Naive thymus-derived CD8-positive, alpha-beta T cell (primary cell): ENCODE data around the gene ECHS1. TPM values are rescaled to one million over a fixed set of nuclear protein-coding genes. Genes with fewer than 3 reads are reported as not detected.
"Not testable (repeated sequence)": the region's sequence is repeated elsewhere in the genome, so short reads cannot be mapped to it uniquely, and the experiment has no call there.

ENCODE experiments used
- ATAC-seq, 2 donors: fragments of 150-1000 bp; cut with Tn5 transposase in 1 of 2; sonication (Bioruptor Pico), chemical (Tn5 transposase) in 1 of 2; 1 replicate in 1 of 2; 2 replicates in 1 of 2; pipeline ENCODE4 v1.10.0; 2021; ENCODE audit warnings: mild to moderate bottlenecking in 2 of 2, moderate library complexity in 2 of 2
- POLR2A ChIA-PET: fragments of 350-600 bp; sonication (Branson Sonifier 250); formaldehyde crosslinking; loops from one replicate; lab custom pipeline; 2021; ENCODE audit warnings: antibody characterized with exemption; lab: Charles Lee
- DNase-seq, 10 donors: peaks; one replicate each; pipeline versions ENCODE4 v3.0.0 to v3.0.0-alpha.2; 2020 to 2022
- H3K27ac Mint-ChIP-seq, 10 donors: one replicate each; pipeline ENCODE4 v1.8.0; 2020 to 2022; ENCODE audit warnings: mild to moderate bottlenecking in 10 of 10, mixed read lengths in 10 of 10, moderate library complexity in 4 of 10, inconsistent platforms in 1 of 10
- H3K27me3 Mint-ChIP-seq, 5 donors: one replicate each; pipeline ENCODE4 v1.8.0; 2021 to 2022; ENCODE audit warnings: mixed read lengths in 5 of 5
- H3K36me3 Mint-ChIP-seq, 3 donors: one replicate each; pipeline ENCODE4 v1.8.0; 2020 to 2022; ENCODE audit warnings: mixed read lengths in 3 of 3, mild to moderate bottlenecking in 2 of 3, inconsistent platforms in 1 of 3
- H3K4me1 Mint-ChIP-seq, 4 donors: one replicate each; pipeline ENCODE4 v1.8.0; 2021 to 2022; ENCODE audit warnings: mixed read lengths in 4 of 4
- H3K4me3 Mint-ChIP-seq, 10 donors: one replicate each; pipeline ENCODE4 v1.8.0; 2020 to 2022; ENCODE audit warnings: mild to moderate bottlenecking in 10 of 10, mixed read lengths in 10 of 10, moderate library complexity in 6 of 10, inconsistent platforms in 1 of 10
- H3K9me3 Mint-ChIP-seq, 9 donors: one replicate each; pipeline ENCODE4 v1.8.0; 2020 to 2022; ENCODE audit warnings: mixed read lengths in 9 of 9, mild to moderate bottlenecking in 3 of 9, inconsistent platforms in 1 of 9, moderate library complexity in 1 of 9
- microRNA-seq: library from miRNA; unstranded; fragments of <30 nt; microRNA quantifications from one replicate; pipeline ENCODE4 v1.2.0, GENCODE V29; 2022; ENCODE audit warnings: borderline microRNAs expressed
- polyA plus RNA-seq, 3 donors: library from polyadenylated mRNA; unstranded; fragments of 300-500 nt; fragmentation: Illumina TruSeq; gene quantifications; one replicate each; pipeline ENCODE4 v1.2.3, GENCODE V29; 2021
- total RNA-seq, 8 experiments: library from RNA in 2 of 8; stranded (reverse) in 2 of 8; gene quantifications; one replicate each; pipeline ENCODE4 v1.2.3 and lab custom pipeline; 2021 to 2026

ECHS1 gene
- total and polyA plus RNA-seq, 5 experiments from 2014 or later, result 28.3 to 110 (median 103) TPM

GRCh38 chr10:133320852-133321422, 52.2 kb downstream of the ECHS1 start:
- H3K9me3 Mint-ChIP-seq, POLR2A ChIA-PET, H3K4me3 Mint-ChIP-seq, H3K27ac Mint-ChIP-seq, ATAC-seq, H3K36me3 Mint-ChIP-seq: not testable (repeated sequence)
- H3K27me3 Mint-ChIP-seq, result peaks cover 5 to 31% (median 11%) of the 10 kb centered on the region in 5 donors
- peaks cover 7 to 22% (median 10%) of the 10 kb centered on the region in 4 donors for H3K4me1 Mint-ChIP-seq
- DNase-seq, result peak in 1 of 10 donors; percentile 61

- POLR2A ChIA-PET, result no interaction called here
Measured at GRCh38 chr10:133318494-133319127, 54.5 kb downstream of the ECHS1 start.

GRCh38 chr10:133316732-133317131, 56.4 kb downstream of the ECHS1 start:
- DNase-seq, result peak in 1 of 10 donors; percentile 59
- Mint-ChIP-seq H3K4me1 (peaks cover 8 to 19% (median 13%) of the 10 kb centered on the region in 4 donors), H3K36me3 (peaks cover 0 to 14% (median 4%) of the 10 kb centered on the region in 3 donors), H3K9me3 (peaks cover 0 to 3% (median 0%) of the 10 kb centered on the region in 9 donors), H3K4me3 (no peak overlapping the region), H3K27me3 (peaks cover 5 to 20% (median 10%) of the 10 kb centered on the region in 5 donors), H3K27ac (no peak overlapping the region)
- ATAC-seq, result no peak
- POLR2A ChIA-PET, result no interaction called here

More at GRCh38 chr10:133318494-133319127, 54.5 kb downstream of the ECHS1 start:
- ATAC-seq, result peak; percentile 89 to 93
- peaks cover 5 to 20% (median 10%) of the 10 kb centered on the region in 5 donors for H3K27me3 Mint-ChIP-seq
- peaks cover 8 to 19% (median 13%) of the 10 kb centered on the region in 4 donors for H3K4me1 Mint-ChIP-seq
- peak overlapping the region; percentile 36 to 77 (median 72) for H3K4me3 Mint-ChIP-seq
- DNase-seq, result peak; percentile 36 to 78 (median 60)
- peak overlapping the region in 2 of 10 donors; percentile 16 to 43 for H3K27ac Mint-ChIP-seq
- H3K9me3 Mint-ChIP-seq, result peaks cover 0 to 3% (median 0%) of the 10 kb centered on the region in 9 donors
- H3K36me3 Mint-ChIP-seq, result no peaks in the 10 kb centered on the region

GRCh38 chr10:133316266-133316665, 56.9 kb downstream of the ECHS1 start:
- H3K4me3 Mint-ChIP-seq, result peak overlapping the region in 2 of 10 donors; percentile 14 to 26
- no peak for ATAC-seq
- peaks cover 0 to 3% (median 0%) of the 10 kb centered on the region in 9 donors for H3K9me3 Mint-ChIP-seq
- peaks cover 5 to 20% (median 10%) of the 10 kb centered on the region in 5 donors for H3K27me3 Mint-ChIP-seq
- H3K36me3 Mint-ChIP-seq, result peaks cover 0 to 19% (median 4%) of the 10 kb centered on the region in 3 donors
- peak overlapping the region in 2 of 10 donors; percentile 21 to 31 for H3K27ac Mint-ChIP-seq
- peaks cover 8 to 19% (median 13%) of the 10 kb centered on the region in 4 donors for H3K4me1 Mint-ChIP-seq
- POLR2A ChIA-PET, result no interaction called here
- DNase-seq, result no peak

- Mint-ChIP-seq H3K4me3 (peak overlapping the region in 2 of 10 donors; percentile 14 to 26), H3K4me1 (peaks cover 8 to 19% (median 13%) of the 10 kb centered on the region in 4 donors), H3K27ac (peak overlapping the region in 2 of 10 donors; percentile 21 to 31), H3K9me3 (peaks cover 0 to 3% (median 0%) of the 10 kb centered on the region in 9 donors), H3K36me3 (peaks cover 0 to 22% (median 4%) of the 10 kb centered on the region in 3 donors), H3K27me3 (peaks cover 5 to 20% (median 10%) of the 10 kb centered on the region in 5 donors)
- POLR2A ChIA-PET, result no interaction called here
- DNase-seq, result peak in 1 of 10 donors; percentile 40
- ATAC-seq, result no peak
Measured at GRCh38 chr10:133315847-133316246, 57.3 kb downstream of the ECHS1 start.

- Mint-ChIP-seq H3K4me1 (peaks cover 8 to 19% (median 13%) of the 10 kb centered on the region in 4 donors), H3K27me3 (peaks cover 5 to 12% (median 7%) of the 10 kb centered on the region in 5 donors), H3K4me3 (no peak overlapping the region), H3K36me3 (peaks cover 0 to 29% (median 4%) of the 10 kb centered on the region in 3 donors), H3K9me3 (no peaks in the 10 kb centered on the region), H3K27ac (peak overlapping the region in 1 of 10 donors; percentile 83)
- no peak for ATAC-seq
- POLR2A ChIA-PET, result no interaction called here
- DNase-seq, result peak in 1 of 10 donors; percentile 28
Measured at GRCh38 chr10:133314911-133315310, 58.2 kb downstream of the ECHS1 start.

- H3K4me3 Mint-ChIP-seq, result no peak overlapping the region
- no peak overlapping the region for H3K27ac Mint-ChIP-seq
- POLR2A ChIA-PET, result no interaction called here
- H3K9me3 Mint-ChIP-seq, result peaks cover 0 to 1% (median 0%) of the 10 kb centered on the region in 9 donors
- DNase-seq (peak in 1 of 10 donors; percentile 43), ATAC-seq (no peak)
- H3K27me3 Mint-ChIP-seq, result peaks cover 0 to 2% (median 0%) of the 10 kb centered on the region in 5 donors
- H3K4me1 Mint-ChIP-seq, result peaks cover 6 to 12% (median 9%) of the 10 kb centered on the region in 4 donors
- H3K36me3 Mint-ChIP-seq, result peaks cover 0 to 32% (median 5%) of the 10 kb centered on the region in 3 donors
Measured at GRCh38 chr10:133313192-133313591, 60.0 kb downstream of the ECHS1 start.

- Mint-ChIP-seq H3K36me3 (peaks cover 0 to 35% (median 7%) of the 10 kb centered on the region in 3 donors), H3K4me1 (peaks cover 10 to 16% (median 13%) of the 10 kb centered on the region in 4 donors), H3K27ac (no peak overlapping the region), H3K4me3 (no peak overlapping the region), H3K9me3 (peaks cover 0 to 5% (median 0%) of the 10 kb centered on the region in 9 donors), H3K27me3 (peaks cover 0 to 5% (median 0%) of the 10 kb centered on the region in 5 donors)
- DNase-seq (peak in 1 of 10 donors; percentile 45), ATAC-seq (no peak)
- POLR2A ChIA-PET, result no interaction called here
Measured at GRCh38 chr10:133312769-133313145, 60.4 kb downstream of the ECHS1 start.

Small RNAs within 50 kb of the gene (microRNA-seq; reads per million reads assigned to microRNA genes)
- gene MIR3944, result not detected

Other genes starting within 250 kb of the ECHS1 start
- under 1 TPM in 1 of 2 experiments, not detected in 1; 0.49 TPM for gene KNDC1, start 213.1 kb downstream of the ECHS1 start, total RNA-seq
- gene KNDC1, start 213.1 kb downstream of the ECHS1 start, polyA plus RNA-seq, result not detected
- not detected for gene UTF1, start 143.1 kb downstream of the ECHS1 start, total RNA-seq
- gene UTF1, start 143.1 kb downstream of the ECHS1 start, polyA plus RNA-seq, result not detected
- not detected for gene VENTX, start 135.5 kb downstream of the ECHS1 start, total RNA-seq
- gene VENTX, start 135.5 kb downstream of the ECHS1 start, polyA plus RNA-seq, result not detected
- gene ADAM8, start 96.5 kb downstream of the ECHS1 start, total RNA-seq, result 1 to 10 TPM; 8.5 to 9.4 TPM
- 10 to 100 TPM in 1 of 3 donors, 1 to 10 TPM in 2; 7.8 to 28.4 (median 9.5) TPM for gene ADAM8, start 96.5 kb downstream of the ECHS1 start, polyA plus RNA-seq
- gene TUBGCP2, start 64.5 kb downstream of the ECHS1 start, total RNA-seq, result 10 to 100 TPM; 61.4 to 72.9 TPM
- gene TUBGCP2, start 64.5 kb downstream of the ECHS1 start, polyA plus RNA-seq, result 10 to 100 TPM; 24.7 to 35.6 (median 32.0) TPM
- gene ZNF511, start 64.4 kb downstream of the ECHS1 start, total RNA-seq, result 10 to 100 TPM; 38.0 to 38.3 TPM
- gene ZNF511, start 64.4 kb downstream of the ECHS1 start, polyA plus RNA-seq, result 10 to 100 TPM; 75.9 to 80.4 (median 79.2) TPM
- 1 to 10 TPM; 5.9 to 6.9 TPM for gene CALY, start 36.5 kb downstream of the ECHS1 start, total RNA-seq
- under 1 TPM; 0.22 to 0.44 (median 0.26) TPM for gene CALY, start 36.5 kb downstream of the ECHS1 start, polyA plus RNA-seq
- gene PRAP1, start 26.0 kb downstream of the ECHS1 start, total RNA-seq, result not detected
- under 1 TPM in 1 of 3 donors, not detected in 2; 0.36 TPM for gene PRAP1, start 26.0 kb downstream of the ECHS1 start, polyA plus RNA-seq
- 10 to 100 TPM; 17.1 to 23.7 TPM for gene FUOM, start 15.3 kb downstream of the ECHS1 start, total RNA-seq
- gene FUOM, start 15.3 kb downstream of the ECHS1 start, polyA plus RNA-seq, result 10 to 100 TPM; 17.4 to 21.4 (median 18.2) TPM
- 10 to 100 TPM; 11.3 to 11.9 TPM for gene PAOX, start 5.9 kb upstream of the ECHS1 start, total RNA-seq
- gene PAOX, start 5.9 kb upstream of the ECHS1 start, polyA plus RNA-seq, result 10 to 100 TPM; 10.9 to 15.6 (median 11.9) TPM
- gene MTG1, start 20.8 kb upstream of the ECHS1 start, total RNA-seq, result 10 to 100 TPM; 62.4 to 67.9 TPM
- gene MTG1, start 20.8 kb upstream of the ECHS1 start, polyA plus RNA-seq, result 10 to 100 TPM; 19.4 to 37.9 (median 28.5) TPM
- gene SPRN, start 51.3 kb upstream of the ECHS1 start, total RNA-seq, result not detected
- under 1 TPM; 0.06 to 0.39 (median 0.28) TPM for gene SPRN, start 51.3 kb upstream of the ECHS1 start, polyA plus RNA-seq
- gene SCART1, start 80.6 kb upstream of the ECHS1 start, total RNA-seq, result 1 to 10 TPM; 3.8 to 4.2 TPM
- gene SCART1, start 80.6 kb upstream of the ECHS1 start, polyA plus RNA-seq, result under 1 TPM in 1 of 3 donors, not detected in 2; 0.04 TPM
- 1 to 10 TPM; 1.2 to 1.4 TPM for gene CYP2E1, start 154.0 kb upstream of the ECHS1 start, total RNA-seq
- under 1 TPM in 1 of 3 donors, not detected in 2; 0.02 TPM for gene CYP2E1, start 154.0 kb upstream of the ECHS1 start, polyA plus RNA-seq
- 1 to 10 TPM in 1 of 2 experiments, under 1 TPM in 1; 0.99 to 1.7 TPM for gene SYCE1, start 192.2 kb upstream of the ECHS1 start, total RNA-seq
- under 1 TPM in 2 of 3 donors, not detected in 1; 0.10 to 0.59 TPM for gene SYCE1, start 192.2 kb upstream of the ECHS1 start, polyA plus RNA-seq